ENCODE data around the gene SEC14L2. TPM values are rescaled to one million over a fixed set of nuclear protein-coding genes. Genes with fewer than 3 reads are reported as not detected.
A peak's percentile ranks its signal among the peaks of the same experiment; 100 is the strongest.

The SEC14L2 gene
- 12.5 and 12.8 TPM in 2 replicates for polyA plus RNA-seq (2011; rRNA removed)
- 8.1 and 12.1 TPM in 2 replicates for polyA plus RNA-seq (2012; cell fraction: cytosol; rRNA removed)
- polyA plus RNA-seq (2012; cell fraction: nucleus; rRNA removed), result 14.0 and 14.9 TPM in 2 replicates
- 15.2 to 21.8 TPM (median 17.2 TPM) in 3 replicates for polyA plus RNA-seq (2017; fragmentation: RNase III; extraction: RNeasy Plus Mini Kit Qiagen cat#74134 plus additional on column Dnase treatment)
- polyA minus RNA-seq (2011; rRNA and poly(A)+ RNA removed), result 24.0 and 25.4 TPM in 2 replicates

GRCh38 chr22:30396871-30397655, at the start of gene SEC14L2:
SEC14L2 (plus strand) TSS chr22:30397018; CDS start chr22:30397117, 99 bp downstream.
- peak within 1 kb of the TSS; percentile 76 for H3K4me3 ChIP-seq
- no peaks in the 10 kb centered on the region for H3K9me3 ChIP-seq
- POLR2A ChIA-PET, result interaction anchor here (0.9 to 2.1 kb wide), 5 partner anchors 10 to 293 kb away, joined by 3 to 12 read pairs (median 3); partner anchors contain the start of gene RNF215
- DNase-seq (ENCODE audit: low read depth in 1 of 2, low spot score in 1 of 2) (peak; percentile 33 to 55), FAIRE-seq (no peak), ATAC-seq (peak; percentile 80 to 88)
- peaks cover 18% of the 10 kb centered on the region for H3K4me1 ChIP-seq
- WGBS (ENCODE audit: missing lambda C conversion rate), result 0% methylated on average over 5 of the region's 56 CpGs
- TF ChIP-seq, protein P1, sequence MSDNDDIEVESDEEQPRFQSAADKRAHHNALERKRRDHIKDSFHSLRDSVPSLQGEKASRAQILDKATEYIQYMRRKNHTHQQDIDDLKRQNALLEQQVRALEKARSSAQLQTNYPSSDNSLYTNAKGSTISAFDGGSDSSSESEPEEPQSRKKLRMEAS (IDR thresholded peaks at IDR 0.05), result no peak
- no peak for TF ChIP-seq HOXB13 (CRISPR knock-in tag; IDR thresholded peaks at IDR 0.05; ENCODE audit: low read depth)
- TF ChIP-seq, protein P2, sequence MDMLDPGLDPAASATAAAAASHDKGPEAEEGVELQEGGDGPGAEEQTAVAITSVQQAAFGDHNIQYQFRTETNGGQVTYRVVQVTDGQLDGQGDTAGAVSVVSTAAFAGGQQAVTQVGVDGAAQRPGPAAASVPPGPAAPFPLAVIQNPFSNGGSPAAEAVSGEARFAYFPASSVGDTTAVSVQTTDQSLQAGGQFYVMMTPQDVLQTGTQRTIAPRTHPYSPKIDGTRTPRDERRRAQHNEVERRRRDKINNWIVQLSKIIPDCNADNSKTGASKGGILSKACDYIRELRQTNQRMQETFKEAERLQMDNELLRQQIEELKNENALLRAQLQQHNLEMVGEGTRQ (IDR thresholded peaks at IDR 0.05), result no peak
- TF ChIP-seq TFCP2L1 (CRISPR knock-in tag; IDR thresholded peaks at IDR 0.05), result no peak
- 0 out of 5 replicates have a peak, but pooled peaks of 1 of the 2 experiments have one; percentile 29 for TF ChIP-seq JUN (IDR thresholded peaks at IDR 0.05)
- TF ChIP-seq POLR2A (IDR thresholded peaks at IDR 0.05; ENCODE audit: low read length), result peak; percentile 38; the same call in 1 of the 2 replicates
- peak within 1 kb of the TSS; percentile 81 to 98 for H3K27ac ChIP-seq
- peak within 1 kb of the TSS; percentile 91 for H3K4me2 ChIP-seq
- CTCF ChIA-PET, result interaction anchor here (1.0 to 2.0 kb wide), 7 partner anchors 9 to 134 kb away, joined by 3 to 11 read pairs (median 4); partner anchors contain the start of gene RNF215

DNA sequence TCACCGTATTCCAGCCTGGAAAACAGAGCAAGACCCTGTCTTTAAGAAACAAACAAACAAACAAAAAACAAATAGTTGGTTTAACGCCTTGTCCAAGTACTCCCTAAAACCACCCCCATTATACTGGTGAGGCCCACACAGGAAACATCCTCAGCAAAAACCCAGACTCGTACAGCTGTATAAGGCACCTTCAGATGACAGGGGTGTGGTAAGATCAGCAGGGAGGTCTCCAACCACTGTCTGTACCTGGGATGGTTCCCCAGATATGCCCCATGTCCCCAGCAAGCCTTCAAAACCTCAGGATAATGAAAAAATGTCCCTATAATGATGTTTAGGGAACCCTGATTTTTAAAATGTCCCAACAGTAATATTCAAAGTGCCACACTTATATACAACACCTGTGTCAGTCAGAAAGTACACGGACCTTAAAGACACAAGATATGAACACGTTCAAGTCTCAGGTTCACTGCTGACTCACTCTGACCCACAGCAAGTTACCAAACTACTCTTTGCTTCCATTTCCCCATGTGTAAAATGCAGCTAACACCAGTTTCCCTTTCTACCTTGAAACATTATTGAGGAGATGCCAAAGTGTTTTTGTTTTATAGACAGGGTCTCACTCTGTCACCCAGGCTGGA, 49.4 kb upstream of the SEC14L2 start:
- H3K4me2 ChIP-seq, result no peak overlapping the region
- POLR2A ChIA-PET, result no interaction called here
- 72% methylated on average over 5 of the region's 5 CpGs for WGBS (ENCODE audit: missing lambda C conversion rate)
- DNase-seq (ENCODE audit: low read depth in 1 of 2, low spot score in 1 of 2) (no peak), ATAC-seq (no peak), FAIRE-seq (no peak)
- H3K9me3 ChIP-seq, result no peaks in the 10 kb centered on the region
- TF ChIP-seq, protein P2 (IDR thresholded peaks at IDR 0.05), result no peak
- TF ChIP-seq HES2 (IDR thresholded peaks at IDR 0.05), result no peak
- TF ChIP-seq HEYL (CRISPR knock-in tag; IDR thresholded peaks at IDR 0.05), result no peak
- TF ChIP-seq HOXB5 (CRISPR knock-in tag; IDR thresholded peaks at IDR 0.05), result no peak
- TF ChIP-seq FOSL2 (IDR thresholded peaks at IDR 0.05), result no peak
- TF ChIP-seq FOSL2 (CRISPR knock-in tag; IDR thresholded peaks at IDR 0.05), result no peak
- TF ChIP-seq GATA3 (IDR thresholded peaks at IDR 0.05; ENCODE audit: borderline replicate concordance), result no peak
- no peak for TF ChIP-seq CHD4 (IDR thresholded peaks at IDR 0.05; ENCODE audit: borderline replicate concordance)
- TF ChIP-seq ZFP36 (IDR thresholded peaks at IDR 0.05; ENCODE audit: borderline replicate concordance, partially characterized antibody), result no peak
- no peak for TF ChIP-seq RNF2 (IDR thresholded peaks at IDR 0.05; ENCODE audit: borderline replicate concordance, low read depth)
- no peak for TF ChIP-seq FOXS1 (CRISPR knock-in tag; IDR thresholded peaks at IDR 0.05)
- TF ChIP-seq, protein P3, sequence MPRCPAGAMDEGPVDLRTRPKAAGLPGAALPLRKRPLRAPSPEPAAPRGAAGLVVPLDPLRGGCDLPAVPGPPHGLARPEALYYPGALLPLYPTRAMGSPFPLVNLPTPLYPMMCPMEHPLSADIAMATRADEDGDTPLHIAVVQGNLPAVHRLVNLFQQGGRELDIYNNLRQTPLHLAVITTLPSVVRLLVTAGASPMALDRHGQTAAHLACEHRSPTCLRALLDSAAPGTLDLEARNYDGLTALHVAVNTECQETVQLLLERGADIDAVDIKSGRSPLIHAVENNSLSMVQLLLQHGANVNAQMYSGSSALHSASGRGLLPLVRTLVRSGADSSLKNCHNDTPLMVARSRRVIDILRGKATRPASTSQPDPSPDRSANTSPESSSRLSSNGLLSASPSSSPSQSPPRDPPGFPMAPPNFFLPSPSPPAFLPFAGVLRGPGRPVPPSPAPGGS (IDR thresholded peaks at IDR 0.05), result no peak
- TF ChIP-seq SMC3 (IDR thresholded peaks at IDR 0.05), result no peak
- no peak for TF ChIP-seq NFE2L2 (conservative IDR thresholded peaks at IDR 0.05; ENCODE audit: low read length)
- TF ChIP-seq, protein P1 (IDR thresholded peaks at IDR 0.05), result no peak
- TF ChIP-seq EHMT2 (IDR thresholded peaks at IDR 0.05; ENCODE audit: low read depth), result no peak
- H3K4me1 ChIP-seq, result no peaks in the 10 kb centered on the region
- CTCF ChIA-PET, result interaction anchor here (0.6 to 1.6 kb wide), 5 partner anchors 10 to 255 kb away, joined by 3 to 5 read pairs (median 3); no protein-coding TSS in a partner anchor
- no peak overlapping the region for H3K27ac ChIP-seq
- no peak overlapping the region for H3K4me3 ChIP-seq
